ENCODE results near the gene WEE2.
"Not testable (repeated sequence)": the region's sequence is repeated elsewhere in the genome, so short reads cannot be mapped to it uniquely, and the experiment has no call there.

Gene WEE2

DNA sequence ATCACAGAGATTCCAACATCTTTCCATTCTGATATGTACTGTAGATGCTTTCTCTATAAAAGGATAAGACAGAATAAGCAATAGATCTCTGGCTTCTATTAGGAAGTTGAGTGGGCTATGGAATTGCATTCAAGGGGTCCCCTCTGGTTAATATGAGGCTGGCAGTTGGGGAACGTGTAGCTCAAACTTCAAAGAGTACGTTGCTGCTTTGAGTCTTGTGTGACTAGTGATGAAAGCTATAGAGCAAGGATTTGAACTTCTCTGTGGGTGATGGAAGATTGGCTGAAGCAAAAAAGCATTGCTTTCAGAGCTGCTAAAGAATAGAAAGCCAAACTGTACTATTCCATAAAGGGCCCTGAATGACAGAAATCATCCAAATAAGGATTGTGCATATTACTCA, 6.4 kb downstream of the WEE2 start:
- DNase-seq (ENCODE audit: low spot score): no peak

DNA sequence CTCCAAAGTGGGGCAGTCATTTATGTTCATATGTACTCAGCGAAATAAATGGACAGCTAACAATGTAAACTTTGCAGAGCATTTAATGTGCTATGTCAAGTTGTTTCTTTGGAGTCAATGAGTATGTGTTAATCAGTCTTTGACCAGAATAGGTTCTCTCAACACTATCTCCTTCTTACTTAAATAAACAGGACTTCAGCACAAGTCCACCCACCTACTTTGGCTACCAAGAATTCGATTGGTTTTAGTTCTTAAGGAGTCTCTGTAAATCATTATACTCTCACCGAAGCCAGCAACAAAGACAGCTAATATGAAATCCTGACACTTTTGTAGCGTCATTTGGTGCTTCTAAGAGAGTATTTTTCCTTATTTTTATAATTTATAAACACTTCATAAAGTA, 6.9 kb downstream of the WEE2 start:
- no peak for DNase-seq (ENCODE audit: low spot score)

DNA sequence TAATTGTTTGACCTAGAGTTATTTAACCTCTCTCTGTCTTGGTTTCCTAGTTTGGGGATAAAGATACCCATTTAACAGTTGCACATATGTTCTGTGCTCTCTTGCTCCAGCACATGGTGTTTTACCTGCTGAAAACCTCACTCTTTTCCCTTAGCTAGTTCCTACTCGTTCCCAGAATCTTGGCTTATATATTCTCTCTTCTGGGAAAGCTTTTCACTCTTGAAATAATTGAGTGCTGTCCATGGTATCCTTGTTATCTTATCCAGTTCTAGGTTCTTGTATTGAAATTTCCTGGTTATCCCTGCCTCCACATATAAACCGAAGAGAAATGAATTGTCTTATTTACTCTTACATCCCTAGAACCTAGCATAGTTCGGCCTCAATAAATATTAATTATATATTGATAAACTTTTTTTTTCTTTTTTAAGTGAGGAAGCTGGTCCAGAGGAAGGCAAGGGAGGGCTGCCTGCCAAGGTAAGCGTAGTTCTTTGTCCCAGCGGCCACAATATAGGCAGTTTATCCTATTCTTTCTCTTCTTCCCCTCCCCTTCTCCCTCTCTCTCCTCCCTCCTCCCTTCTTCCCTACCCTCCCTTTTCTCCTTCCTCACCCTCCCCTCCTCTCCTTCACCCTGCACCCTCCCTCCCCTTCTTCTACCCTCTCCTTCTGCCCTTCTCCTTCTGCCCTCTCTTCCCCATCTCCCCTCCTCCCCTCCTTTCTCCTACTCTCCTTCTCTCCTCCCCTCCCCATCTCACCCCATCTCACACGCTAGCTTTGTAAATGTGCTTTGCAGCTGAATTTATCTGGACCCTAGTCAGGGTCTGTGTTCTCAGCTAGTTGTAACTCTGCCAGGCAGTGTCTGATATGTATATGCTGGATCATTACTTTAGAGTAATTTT, 7.9 kb downstream of the WEE2 start:
- DNase-seq (ENCODE audit: low spot score): no peak

GRCh38 chr7:141717450-141717849, 9.3 kb downstream of the WEE2 start:
- DNase-seq (ENCODE audit: low spot score): no peak

DNA sequence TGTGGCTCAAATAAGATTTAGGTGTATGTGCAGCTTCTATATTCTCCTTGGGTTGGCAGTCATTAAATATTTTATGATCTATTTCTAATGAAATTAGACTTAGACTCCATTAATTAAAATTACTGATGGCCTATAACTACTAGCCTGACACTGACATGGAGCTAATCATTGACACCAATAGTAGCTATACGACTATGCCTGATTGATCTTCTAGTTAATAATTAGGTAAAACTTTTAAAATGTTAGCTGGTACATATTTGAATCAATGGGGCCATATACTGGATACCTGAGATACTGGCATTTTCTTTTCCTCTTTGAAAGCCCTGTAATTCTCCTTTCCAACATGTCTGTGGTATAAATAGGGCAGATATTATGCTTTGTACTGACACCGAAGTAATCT, 14.4 kb downstream of the WEE2 start:
- DNase-seq (ENCODE audit: low spot score): no peak

- DNase-seq (ENCODE audit: low spot score): no peak
These were observed 20.9 kb downstream of the WEE2 start for GRCh38 chr7:141729020-141729419.

- no peak for DNase-seq (ENCODE audit: low spot score)
These were observed 23.5 kb downstream of the WEE2 start for GRCh38 chr7:141731476-141732149.

DNA sequence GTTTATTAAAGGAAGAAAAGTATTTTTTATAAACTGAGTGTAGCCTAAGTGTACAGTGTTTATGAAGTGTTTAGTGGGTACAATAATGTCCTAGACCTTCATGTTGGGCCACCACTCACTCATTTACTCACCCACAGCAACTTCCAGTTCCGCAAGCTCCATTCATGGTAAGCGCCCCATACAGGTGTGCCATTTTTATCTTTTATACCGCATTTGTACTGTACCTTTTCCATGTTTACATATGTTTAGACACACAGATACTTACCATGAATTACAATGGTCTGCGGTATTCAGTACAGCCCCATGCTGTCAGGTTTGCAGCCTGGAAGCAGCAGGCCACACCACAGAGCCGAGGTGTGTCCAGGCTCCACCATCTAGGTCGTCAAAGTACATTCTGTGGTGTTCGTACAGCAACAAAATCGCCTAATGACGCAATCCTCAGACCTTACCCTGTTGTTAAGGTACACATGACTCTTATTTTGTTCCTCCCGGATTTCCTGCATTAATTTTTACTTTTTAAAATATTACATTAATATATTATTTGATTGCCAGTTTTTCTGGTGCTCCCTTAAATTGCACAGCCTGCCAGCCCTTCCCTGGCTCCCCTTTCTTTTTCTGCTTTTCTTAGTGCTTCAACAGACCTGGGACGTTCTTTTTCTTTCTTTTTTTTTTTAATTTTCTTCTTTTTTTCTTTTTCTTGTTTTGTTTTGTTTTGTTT, 29.1 kb downstream of the WEE2 start:
- peak; percentile 12 for DNase-seq (ENCODE audit: low spot score)

DNA sequence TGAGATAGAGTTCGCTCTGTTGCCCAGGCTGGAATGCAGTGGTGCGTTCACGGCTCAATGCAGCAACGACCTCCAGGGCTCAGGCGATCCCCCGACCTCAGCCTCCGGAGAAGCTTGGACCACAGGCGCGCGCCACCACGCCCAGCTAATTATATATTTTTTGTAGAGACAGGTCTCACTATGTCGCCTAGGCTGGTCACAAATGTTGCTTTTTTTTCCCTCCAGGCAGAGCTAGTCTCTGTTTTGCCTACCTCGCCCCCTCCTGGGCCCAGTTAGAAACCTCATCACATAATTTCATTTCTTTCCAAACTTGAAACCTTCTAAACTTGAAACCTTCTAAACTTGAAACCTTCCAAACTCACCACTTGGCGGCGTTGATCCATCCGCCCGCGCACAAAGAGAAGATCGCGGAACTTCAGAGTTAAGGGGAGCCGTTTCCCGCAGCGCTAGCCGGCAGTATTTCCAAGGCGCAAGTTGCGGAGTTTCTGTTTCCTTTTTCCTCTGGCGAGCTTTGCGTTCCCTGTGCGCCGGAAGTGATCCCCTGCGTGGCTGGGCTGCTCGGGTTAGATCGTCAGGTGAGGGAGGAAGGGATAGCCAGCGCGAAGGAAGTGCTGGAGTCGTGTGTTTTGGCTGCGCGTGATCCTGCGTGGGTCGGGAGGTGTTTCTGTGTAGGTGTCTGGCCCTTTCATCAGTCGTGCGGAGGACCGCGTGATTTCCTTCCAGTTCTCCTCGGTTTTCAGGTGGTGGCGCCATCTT, 29.9 kb downstream of the WEE2 start, which contains the start of gene SSBP1:
SSBP1 (plus strand) TSS at position 523 of the 756 bp plus-strand sequence. CDS start 809 bp downstream, outside the sequence.
- peak; percentile 95 for DNase-seq (ENCODE audit: low spot score)

GRCh38 chr7:141738592-141739013, 30.4 kb downstream of the WEE2 start:
- DNase-seq (ENCODE audit: low spot score): no peak

DNA sequence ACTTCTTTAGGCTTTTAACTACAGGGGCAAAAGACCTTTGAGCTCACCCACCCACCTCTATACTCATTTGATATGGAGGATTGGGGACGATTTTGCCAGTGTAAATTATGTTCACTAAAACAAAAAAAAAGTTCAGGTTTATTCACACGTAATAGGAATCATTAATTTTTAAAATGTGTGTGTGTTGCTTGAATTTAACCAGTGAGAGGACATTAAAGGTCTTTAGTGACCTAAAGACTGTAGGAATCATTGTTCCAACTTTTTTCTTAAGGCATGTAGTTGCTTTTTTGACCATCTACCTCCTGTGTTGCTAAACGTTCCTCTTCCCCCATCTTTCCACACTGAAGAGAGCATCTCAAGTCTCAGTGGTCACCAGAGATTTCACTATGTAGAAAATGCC, 31.1 kb downstream of the WEE2 start:
- DNase-seq (ENCODE audit: low spot score): no peak

DNA sequence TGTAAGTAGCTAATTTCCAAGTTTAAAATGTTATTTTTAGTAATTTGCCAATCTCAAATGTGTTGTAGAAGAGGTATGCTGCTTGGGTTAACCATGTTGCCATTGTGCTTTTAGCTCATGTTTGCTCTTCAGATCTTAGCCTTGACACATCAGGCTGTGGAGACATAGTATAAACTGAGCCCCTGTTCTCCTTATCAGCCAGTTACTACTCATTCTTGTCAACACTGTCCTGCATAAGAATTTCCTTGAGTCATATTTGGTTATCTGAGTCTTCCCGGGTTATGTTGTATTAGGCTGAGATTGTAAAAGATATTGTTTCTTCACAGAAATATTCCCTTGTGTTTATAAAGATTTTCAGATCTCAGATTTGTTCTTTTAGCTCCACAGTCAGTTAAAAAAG, 34.1 kb downstream of the WEE2 start:
- no peak for DNase-seq (ENCODE audit: low spot score)

DNA sequence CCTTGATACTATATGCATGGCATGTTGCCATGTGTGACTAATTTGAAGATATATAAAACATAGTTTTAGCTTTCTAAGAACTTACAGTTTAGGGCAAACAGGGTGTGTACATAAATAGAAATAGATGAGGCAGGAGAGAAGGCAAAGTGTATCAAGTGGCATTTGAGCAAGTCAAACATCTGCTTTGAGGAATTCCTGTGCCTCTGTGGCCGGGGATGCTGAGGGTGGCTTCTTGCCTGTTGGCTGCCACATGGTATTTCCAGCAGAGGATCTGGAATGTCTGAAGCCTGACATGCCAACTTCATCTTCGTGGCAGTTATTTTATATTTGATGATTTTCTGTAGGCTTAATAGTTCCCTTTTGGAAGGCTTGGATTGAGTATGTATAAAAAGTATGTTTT, 36.0 kb downstream of the WEE2 start:
- no peak for DNase-seq (ENCODE audit: low spot score)

- no peak for DNase-seq (ENCODE audit: low spot score)
These were observed 40.2 kb downstream of the WEE2 start for GRCh38 chr7:141748396-141748795.

- DNase-seq (ENCODE audit: low spot score): not testable (repeated sequence)
These were observed 43.8 kb downstream of the WEE2 start for GRCh38 chr7:141751904-141752303.

DNA sequence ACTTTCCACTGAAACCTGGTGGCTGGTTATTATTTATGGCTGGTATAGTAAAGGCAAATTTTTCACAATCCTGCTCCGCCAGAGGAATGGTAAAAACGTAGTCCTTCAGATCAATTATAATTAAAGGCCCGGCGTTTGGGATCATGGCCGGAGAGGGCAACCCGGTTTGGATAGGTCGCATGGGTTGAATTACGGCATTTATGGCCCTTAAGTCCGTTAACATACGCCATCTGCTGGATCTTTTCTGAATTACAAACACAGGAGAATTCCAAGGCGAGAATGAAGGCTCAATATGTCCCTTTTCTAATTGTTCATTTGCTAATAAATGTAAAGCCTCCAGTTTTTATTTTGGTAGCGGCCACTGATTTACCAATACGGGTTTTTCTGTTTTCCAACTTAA, 44.5 kb downstream of the WEE2 start:
- no peak for DNase-seq (ENCODE audit: low spot score)

- DNase-seq (ENCODE audit: low spot score): peak; percentile 25
These were observed 46.8 kb downstream of the WEE2 start for GRCh38 chr7:141754939-141755338.

GRCh38 chr7:141763797-141764196, 55.6 kb downstream of the WEE2 start, which contains the start of gene TAS2R3:
TAS2R3 (plus strand) TSS chr7:141764097; CDS start chr7:141764159, 62 bp downstream.
- DNase-seq (ENCODE audit: low spot score): no peak

GRCh38 chr7:141770083-141770583, 62.0 kb downstream of the WEE2 start:
- not testable (repeated sequence) for DNase-seq (ENCODE audit: low spot score)

GRCh38 chr7:141776374-141776773, 68.2 kb downstream of the WEE2 start, which contains the start of gene TAS2R4:
TAS2R4 (plus strand) TSS chr7:141776674; CDS start chr7:141778489, 1,815 bp downstream.
- DNase-seq (ENCODE audit: low spot score): no peak
